OCI-LY3 (cell line): ENCODE data around the gene FTO.

ENCODE experiments used
- EZH2phosphoT487 ChIP-seq: fragments of 200-600 bp; shearing (Covaris generic); IDR thresholded peaks from 2 replicates; pipeline ENCODE4 v1.6.1; 2018; ENCODE audit warnings: antibody characterized with exemption, mixed run types, low read depth
- TF ChIP-seq, protein P1 (sequence below): fragments of 200-600, 300-600 bp; sonication (generic); IDR thresholded peaks from 2 replicates; pipeline ENCODE4 v1.5.1; 2014; ENCODE audit warnings: antibody characterized with exemption, low read length, low read depth

DNA sequence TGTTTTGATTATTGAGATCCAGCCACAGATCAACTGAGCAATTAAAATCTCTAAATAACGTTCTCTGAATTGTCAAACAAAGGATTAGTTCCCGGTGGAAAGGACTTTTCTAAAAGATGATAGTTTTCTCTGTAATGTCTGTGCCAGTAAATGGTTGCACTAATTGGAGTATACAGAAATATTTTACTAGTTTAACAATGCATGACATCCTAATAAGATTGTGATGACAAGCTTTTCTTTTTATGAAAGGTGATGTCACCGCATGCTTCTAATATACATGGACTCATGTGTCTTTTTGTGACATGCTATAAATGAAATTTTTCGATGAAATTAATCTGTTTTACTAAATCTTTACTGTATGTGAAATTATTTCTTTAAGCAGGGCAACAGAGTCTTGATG, 371.5 kb downstream of the FTO start:
- TF ChIP-seq, protein P1, sequence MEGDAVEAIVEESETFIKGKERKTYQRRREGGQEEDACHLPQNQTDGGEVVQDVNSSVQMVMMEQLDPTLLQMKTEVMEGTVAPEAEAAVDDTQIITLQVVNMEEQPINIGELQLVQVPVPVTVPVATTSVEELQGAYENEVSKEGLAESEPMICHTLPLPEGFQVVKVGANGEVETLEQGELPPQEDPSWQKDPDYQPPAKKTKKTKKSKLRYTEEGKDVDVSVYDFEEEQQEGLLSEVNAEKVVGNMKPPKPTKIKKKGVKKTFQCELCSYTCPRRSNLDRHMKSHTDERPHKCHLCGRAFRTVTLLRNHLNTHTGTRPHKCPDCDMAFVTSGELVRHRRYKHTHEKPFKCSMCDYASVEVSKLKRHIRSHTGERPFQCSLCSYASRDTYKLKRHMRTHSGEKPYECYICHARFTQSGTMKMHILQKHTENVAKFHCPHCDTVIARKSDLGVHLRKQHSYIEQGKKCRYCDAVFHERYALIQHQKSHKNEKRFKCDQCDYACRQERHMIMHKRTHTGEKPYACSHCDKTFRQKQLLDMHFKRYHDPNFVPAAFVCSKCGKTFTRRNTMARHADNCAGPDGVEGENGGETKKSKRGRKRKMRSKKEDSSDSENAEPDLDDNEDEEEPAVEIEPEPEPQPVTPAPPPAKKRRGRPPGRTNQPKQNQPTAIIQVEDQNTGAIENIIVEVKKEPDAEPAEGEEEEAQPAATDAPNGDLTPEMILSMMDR = no peak
- no peak for TF ChIP-seq EZH2phosphoT487
